ENCODE data around the gene EEIG1. TPM values are rescaled to one million over a fixed set of nuclear protein-coding genes. Genes with fewer than 3 reads are reported as not detected.
A peak's percentile ranks its signal among the peaks of the same experiment; 100 is the strongest.

The EEIG1 gene
- total and polyA plus RNA-seq, 2 donors (not counting 1 experiment from before 2014, with no cell fraction given): 57.2 to 245 TPM

DNA sequence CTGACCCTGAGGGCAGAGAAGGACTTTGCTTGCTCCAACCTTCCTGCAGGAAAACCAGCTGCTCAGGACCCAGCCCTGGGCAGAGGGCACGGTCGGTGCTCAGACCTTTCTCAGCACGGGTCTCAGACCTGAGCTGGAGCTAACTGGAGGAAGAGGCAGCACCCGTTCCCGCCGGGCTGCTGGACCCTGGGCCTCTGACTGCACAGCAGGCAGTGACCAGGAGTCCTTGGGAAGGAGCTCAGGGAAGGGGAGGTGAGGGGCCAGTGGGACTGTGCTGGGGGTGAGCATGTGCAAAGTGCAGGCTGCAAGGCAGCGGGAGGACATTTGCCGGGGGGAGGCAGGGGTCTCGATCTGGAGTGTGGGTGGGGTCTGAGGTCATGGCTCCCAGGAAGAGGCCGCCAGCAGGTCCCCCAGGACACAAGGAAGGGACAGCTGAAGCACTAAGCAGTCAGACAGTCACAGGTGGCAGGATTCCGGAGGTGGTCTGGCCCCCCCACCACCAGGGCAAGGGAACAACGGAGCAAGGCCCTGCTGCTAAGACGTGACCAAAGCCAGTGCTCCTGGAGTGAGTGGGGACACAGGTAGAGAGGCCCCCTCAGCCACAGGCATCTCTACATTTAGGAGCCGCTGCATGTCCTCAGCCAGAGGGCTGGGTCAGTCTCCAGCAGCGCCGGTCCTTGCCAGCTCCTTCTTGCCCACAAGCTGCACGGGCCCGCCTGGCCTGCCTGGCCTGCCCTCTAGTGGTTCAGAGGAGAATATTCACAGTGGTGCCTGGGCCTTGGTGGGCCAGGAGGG, 38.4 kb downstream of the EEIG1 start:
- Histone ChIP-seq H3K36me3 (replicated peaks in 1 of 2; ENCODE audit: control extremely low read depth in 1 of 2, control insufficient read depth in 1 of 2, extremely low read depth in 1 of 2, insufficient read depth in 2 of 2, low read length in 1 of 2) (peaks cover 0 to 57% of the 10 kb centered on the region in 2 experiments), H3K27ac (ENCODE audit: low read length in 2 of 2) (peak overlapping the region in 1 of 2 donors; percentile 54), H3K9ac (ENCODE audit: low read length) (no peak overlapping the region), H3K9me3 (ENCODE audit: control extremely low read depth in 1 of 3, control insufficient read depth in 2 of 3, insufficient read depth in 1 of 3, low read length in 2 of 3) (peaks cover 0 to 1% (median 0%) of the 10 kb centered on the region in 3 donors), H3K4me3 (ENCODE audit: control extremely low read depth in 1 of 5, extremely low read depth in 1 of 5, insufficient read depth in 1 of 5, low read depth in 2 of 5, low read length in 4 of 5) (no peak overlapping the region), H3K4me2 (replicated peaks; ENCODE audit: low read depth, low read length, poor library complexity, severe bottlenecking) (no peak overlapping the region), H2AFZ (ENCODE audit: insufficient read depth, low read depth, low read length, poor library complexity, severe bottlenecking) (no peak overlapping the region), H3K27me3 (replicated peaks in 1 of 4; ENCODE audit: control extremely low read depth in 1 of 4, control insufficient read depth in 3 of 4, insufficient read depth in 4 of 4, low read length in 3 of 4) (no peaks in the 10 kb centered on the region), H3K4me1 (ENCODE audit: control insufficient read depth in 2 of 2, insufficient read depth in 2 of 2, low read length in 2 of 2) (peaks cover 24 to 28% of the 10 kb centered on the region in 2 donors), H4K20me1 (ENCODE audit: control insufficient read depth, insufficient read depth, low read length, poor library complexity, severe bottlenecking) (peaks cover 55% of the 10 kb centered on the region), H3K79me2 (ENCODE audit: control insufficient read depth, insufficient read depth, low read length) (peaks cover 12% of the 10 kb centered on the region)
- Mint-ChIP-seq H3K4me3 (no peak overlapping the region), H3K27ac (peak overlapping the region; percentile 76), H3K27me3 (no peaks in the 10 kb centered on the region), H3K4me1 (peaks cover 35% of the 10 kb centered on the region), H3K9me3 (ENCODE audit: insufficient read depth) (no peaks in the 10 kb centered on the region)
- peak; percentile 89 for TF ChIP-seq CTCF (IDR thresholded peaks at IDR 0.05)
- no peak for TF ChIP-seq EZH2 (IDR thresholded peaks at IDR 0.05; ENCODE audit: borderline replicate concordance, insufficient read depth, low read depth, low read length, poor library complexity, severe bottlenecking)
- DNase-seq: peak; percentile 79
- peak; percentile 48 for ATAC-seq (ENCODE audit: low read depth)
- ChIA-PET POLR2A (interaction anchor here (2.4 kb wide), 1 partner anchor 92 kb away, joined by 15 read pairs; no protein-coding TSS in a partner anchor), CTCF (interaction anchor here (0.6 to 12.6 kb wide), 43 partner anchors 9 to 243 kb away, joined by 3 to 310 read pairs (median 5); partner anchors contain the start of genes EEIG1, NAIF1, PTGES2 and TOR2A)
- intact Hi-C loops (cut with micrococcal nuclease): loop anchor here (1.0 to 2.0 kb wide), 3 partner anchors 38 to 175 kb away; partner anchors contain the start of gene EEIG1
- 74% methylated on average over 18 of the region's 18 CpGs for WGBS (ENCODE audit: insufficient coverage)

DNA sequence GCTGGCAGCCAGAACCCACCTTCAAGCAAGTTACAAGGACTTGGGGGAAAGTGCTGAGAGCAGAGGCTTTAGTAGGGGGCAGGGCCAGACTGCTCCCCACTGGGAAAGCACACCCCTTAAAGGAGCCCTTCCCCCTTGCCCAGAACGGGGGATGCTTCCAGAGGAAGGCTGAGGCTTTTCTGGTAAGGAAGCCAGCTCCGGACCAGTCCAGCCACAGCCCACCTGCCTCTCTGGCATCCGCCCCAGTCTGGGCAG, 38.9 kb downstream of the EEIG1 start:
- Histone ChIP-seq H3K79me2 (ENCODE audit: control insufficient read depth, insufficient read depth, low read length) (peaks cover 16% of the 10 kb centered on the region), H3K27ac (ENCODE audit: low read length in 2 of 2) (no peak overlapping the region), H3K4me3 (ENCODE audit: control extremely low read depth in 1 of 5, extremely low read depth in 1 of 5, insufficient read depth in 1 of 5, low read depth in 2 of 5, low read length in 4 of 5) (no peak overlapping the region), H3K9me3 (ENCODE audit: control extremely low read depth in 1 of 3, control insufficient read depth in 2 of 3, insufficient read depth in 1 of 3, low read length in 2 of 3) (peaks cover 0 to 4% (median 0%) of the 10 kb centered on the region in 3 donors), H3K27me3 (replicated peaks in 1 of 4; ENCODE audit: control extremely low read depth in 1 of 4, control insufficient read depth in 3 of 4, insufficient read depth in 4 of 4, low read length in 3 of 4) (no peaks in the 10 kb centered on the region), H2AFZ (ENCODE audit: insufficient read depth, low read depth, low read length, poor library complexity, severe bottlenecking) (no peak overlapping the region), H3K36me3 (replicated peaks in 1 of 2; ENCODE audit: control extremely low read depth in 1 of 2, control insufficient read depth in 1 of 2, extremely low read depth in 1 of 2, insufficient read depth in 2 of 2, low read length in 1 of 2) (peaks cover 0 to 55% of the 10 kb centered on the region in 2 experiments), H3K4me2 (replicated peaks; ENCODE audit: low read depth, low read length, poor library complexity, severe bottlenecking) (no peak overlapping the region), H3K9ac (ENCODE audit: low read length) (no peak overlapping the region), H4K20me1 (ENCODE audit: control insufficient read depth, insufficient read depth, low read length, poor library complexity, severe bottlenecking) (peaks cover 50% of the 10 kb centered on the region), H3K4me1 (ENCODE audit: control insufficient read depth in 2 of 2, insufficient read depth in 2 of 2, low read length in 2 of 2) (peaks cover 27 to 34% of the 10 kb centered on the region in 2 donors)
- 93% methylated on average over 2 of the region's 3 CpGs for WGBS (ENCODE audit: insufficient coverage)
- peaks cover 38% of the 10 kb centered on the region for H3K4me1 Mint-ChIP-seq
- no peak overlapping the region for H3K4me3 Mint-ChIP-seq
- CTCF ChIA-PET: interaction anchor here (0.8 to 12.6 kb wide), 29 partner anchors 9 to 207 kb away, joined by 3 to 310 read pairs (median 6); partner anchors contain the start of genes EEIG1, NAIF1, PTGES2 and TOR2A
- POLR2A ChIA-PET: no interaction called here
- TF ChIP-seq EZH2 (IDR thresholded peaks at IDR 0.05; ENCODE audit: borderline replicate concordance, insufficient read depth, low read depth, low read length, poor library complexity, severe bottlenecking): no peak
- no peak for TF ChIP-seq CTCF (IDR thresholded peaks at IDR 0.05)
- DNase-seq (peak; percentile 33), ATAC-seq (ENCODE audit: low read depth) (no peak)
- intact Hi-C loops (cut with micrococcal nuclease): loop anchor here (2.0 kb wide), 1 partner anchor 39 kb away; the partner anchor contains the start of gene EEIG1
- H3K27ac Mint-ChIP-seq: no peak overlapping the region
- H3K27me3 Mint-ChIP-seq: no peaks in the 10 kb centered on the region
- H3K9me3 Mint-ChIP-seq (ENCODE audit: insufficient read depth): no peaks in the 10 kb centered on the region

Data from B cell (primary cell).